ENCODE measurements around the gene PLSCR4.

The PLSCR4 gene

GRCh38 chr3:146142757-146143156, 108.1 kb downstream of the PLSCR4 start:
- TF ChIP-seq CTCF (IDR thresholded peaks at IDR 0.05; ENCODE audit: borderline replicate concordance, insufficient read depth, low read depth, low read length), result no peak
- H3K4me3 ChIP-seq (ENCODE audit: low read depth, low read length), result no peak overlapping the region

All from GM12875 (cell line).